Endothelial cell of umbilical vein (primary cell): ENCODE measurements around the gene SCYGR1. TPM values are rescaled to one million over a fixed set of nuclear protein-coding genes. Genes with fewer than 3 reads are reported as not detected.

ENCODE experiments used
- BruUV-seq: library from RNA; stranded (reverse); fragments of 400-500 nt; replicated peaks from 2 replicates; lab custom pipeline; 2021; lab: Mats Ljungman, UMichigan
- CTCF ChIA-PET: fragments of 300-600, 350-600 bp; sonication (Branson Sonifier 250); formaldehyde crosslinking; loops from one replicate; lab custom pipeline; 2021; ENCODE audit warnings: antibody characterized with exemption, inconsistent platforms; lab: Charles Lee
- POLR2A ChIA-PET: fragments of 300-600, 350-600 bp; sonication (Branson Sonifier 250); formaldehyde crosslinking; loops from one replicate; lab custom pipeline; 2021; ENCODE audit warnings: antibody characterized with exemption, inconsistent platforms; lab: Charles Lee
- DNase-seq: peaks from one replicate; pipeline ENCODE4 v3.0.0-alpha.2; 2011; ENCODE audit warnings: low read depth, low spot score
- FAIRE-seq: peaks from 2 replicates; lab custom pipeline; 2011; peaks lifted over from hg19 to GRCh38; lab: Jason Lieb, UNC
- H2AFZ ChIP-seq: 2 replicates; pipeline ENCODE4 v1.6.0; 2012; ENCODE audit warnings: low read depth, low read length, control low read depth, inconsistent platforms
- H3K27ac ChIP-seq: 2 replicates; pipeline ENCODE4 v1.5.1; 2011; ENCODE audit warnings: low read depth, mild to moderate bottlenecking, control low read depth, low read length, moderate library complexity; ENCODE audit not compliant: insufficient read depth
- H3K27me3 ChIP-seq, 2 experiments: 2 replicates each; pipeline versions ENCODE4 v1.6.0 to v1.6.1; 2011; ENCODE audit warnings: low read length in 2 of 2, mixed read lengths in 1 of 2; ENCODE audit not compliant: control insufficient read depth in 2 of 2, insufficient read depth in 2 of 2
- H3K36me3 ChIP-seq, 2 experiments: 2 replicates in 1 of 2; 3 replicates in 1 of 2; pipeline ENCODE4 v1.5.1; 2011; ENCODE audit warnings: low read length in 2 of 2, mild to moderate bottlenecking in 1 of 2, moderate library complexity in 1 of 2; ENCODE audit not compliant: control insufficient read depth in 2 of 2, insufficient read depth in 2 of 2; ENCODE audit errors: extremely low read depth in 1 of 2
- H3K4me1 ChIP-seq: 3 replicates; pipeline ENCODE4 v1.5.1; 2011; ENCODE audit warnings: mild to moderate bottlenecking, low read length; ENCODE audit not compliant: control insufficient read depth, insufficient read depth; ENCODE audit errors: extremely low read depth
- H3K4me2 ChIP-seq: 2 replicates; pipeline ENCODE4 v1.6.1; 2011; ENCODE audit warnings: low read length, control low read depth, mixed read lengths; ENCODE audit not compliant: insufficient read depth
- H3K4me3 ChIP-seq, 3 experiments: fragments of 200-600 bp in 1 of 3; sonication (generic), shearing (Covaris generic) in 1 of 3; replicated peaks in 1 of 3; 2 replicates each; pipeline ENCODE4 v1.5.1; 2011 to 2016; ENCODE audit warnings: control low read depth in 3 of 3, low read length in 3 of 3, mild to moderate bottlenecking in 2 of 3, inconsistent platforms in 1 of 3, low read depth in 1 of 3, moderate library complexity in 1 of 3; ENCODE audit not compliant: insufficient read depth in 1 of 3
- H3K79me2 ChIP-seq: 2 replicates; pipeline ENCODE4 v1.6.0; 2012; ENCODE audit warnings: low read length, inconsistent platforms; ENCODE audit not compliant: control insufficient read depth, insufficient read depth
- H3K9ac ChIP-seq: replicated peaks from 2 replicates; pipeline ENCODE3; 2011; ENCODE audit warnings: low read length, control low read depth; ENCODE audit not compliant: insufficient read depth; ENCODE audit errors: extremely low read depth
- H3K9me1 ChIP-seq: replicated peaks from 3 replicates; pipeline ENCODE4 v1.6.0; 2011; ENCODE audit warnings: mild to moderate bottlenecking, low read length; ENCODE audit not compliant: control insufficient read depth, insufficient read depth; ENCODE audit errors: extremely low read depth
- H3K9me3 ChIP-seq: replicated peaks from 2 replicates; pipeline ENCODE4 v1.5.1; 2012; ENCODE audit warnings: low read length, inconsistent platforms; ENCODE audit not compliant: control insufficient read depth, insufficient read depth
- H4K20me1 ChIP-seq: replicated peaks from 2 replicates; pipeline ENCODE3; 2011; ENCODE audit warnings: mild to moderate bottlenecking, low read length; ENCODE audit not compliant: control insufficient read depth, insufficient read depth; ENCODE audit errors: extremely low read depth
- CTCF ChIP-seq, 2 donors: IDR thresholded peaks; 1 replicate in 1 of 2; 2 replicates in 1 of 2; pipeline ENCODE4 v1.5.1; 2011; ENCODE audit warnings: low read length in 2 of 2, mild to moderate bottlenecking in 2 of 2, moderate library complexity in 2 of 2, control low read depth in 1 of 2, inconsistent platforms in 1 of 2, low read depth in 1 of 2; ENCODE audit not compliant: insufficient read depth in 1 of 2; ENCODE audit errors: extremely low read depth in 1 of 2
- EZH2 ChIP-seq: IDR thresholded peaks from 2 replicates; pipeline ENCODE4 v1.6.1; 2012; ENCODE audit warnings: borderline replicate concordance, low read depth, mild to moderate bottlenecking, moderate library complexity, low read length, inconsistent platforms; ENCODE audit not compliant: severe bottlenecking
- FOS ChIP-seq: IDR thresholded peaks from 2 replicates; pipeline ENCODE4 v1.6.1; 2011; ENCODE audit warnings: mild to moderate bottlenecking, low read length, moderate library complexity, borderline replicate concordance; ENCODE audit not compliant: insufficient read depth
- JUN ChIP-seq: IDR thresholded peaks from 2 replicates; pipeline ENCODE4 v1.6.1; 2011; ENCODE audit warnings: borderline replicate concordance, low read depth; ENCODE audit not compliant: insufficient read length, insufficient read depth
- MAX ChIP-seq: IDR thresholded peaks from 2 replicates; pipeline ENCODE4 v1.6.1; 2011; ENCODE audit not compliant: insufficient read depth, insufficient read length
- MYC ChIP-seq: IDR thresholded peaks from one replicate; pipeline ENCODE4 v1.6.1; 2011; ENCODE audit warnings: mild to moderate bottlenecking, low read depth, low read length
- POLR2A ChIP-seq: IDR thresholded peaks from 2 replicates; pipeline ENCODE4 v1.6.1; 2012; ENCODE audit warnings: low read depth, mild to moderate bottlenecking, control low read depth, low read length
- POLR2AphosphoS5 ChIP-seq: IDR thresholded peaks from 2 replicates; pipeline ENCODE4 v1.6.1; 2012; ENCODE audit warnings: low read depth, mild to moderate bottlenecking, control low read depth, low read length, moderate library complexity; ENCODE audit not compliant: insufficient read depth
- dilution Hi-C: fragments of 300-500 bp; cut with MboI; formaldehyde crosslinking; loops from one replicate; pipeline ENCODE4 v1.15.0; 2019; ENCODE audit warnings: low sequenced_read_pairs; ENCODE audit not compliant: extremely low pct_ligation_motif_present
- intact Hi-C: fragments of 100-400 bp; cut with micrococcal nuclease; formaldehyde crosslinking; loops from one replicate; pipeline ENCODE4 v1.10.0; 2022
- polyA plus RNA-seq, 4 experiments: library from polyadenylated mRNA; depleted of rRNA in 3 of 4; stranded (reverse) in 3 of 4; unstranded in 1 of 4; fragments of >200 nt; gene quantifications; 2 replicates each; pipeline versions ENCODE4 v1.2.1 to v1.2.3, GENCODE V29; 2011 to 2012; ENCODE audit warnings: missing spikeins in 1 of 4
- total RNA-seq: library from RNA; stranded (reverse); gene quantifications from 2 replicates; pipeline ENCODE4 v1.2.3, GENCODE V29; 2021

The SCYGR1 gene
- total and polyA plus RNA-seq, 2 donors (not counting 3 experiments of a cell fraction or from before 2014, with no cell fraction given) = not detected

GRCh38 chr2:227411320-227411989 lies 23.7 kb upstream of the SCYGR1 start:
- Histone ChIP-seq H3K4me1 (peaks cover 14% of the 10 kb centered on the region), H3K4me3 (no peak overlapping the region), H2AFZ (no peak overlapping the region), H4K20me1 (no peaks in the 10 kb centered on the region), H3K4me2 (no peak overlapping the region), H3K27me3 (no peaks in the 10 kb centered on the region), H3K9ac (no peak overlapping the region), H3K79me2 (no peaks in the 10 kb centered on the region), H3K36me3 (no peaks in the 10 kb centered on the region), H3K9me3 (no peaks in the 10 kb centered on the region), H3K9me1 (no peaks in the 10 kb centered on the region), H3K27ac (no peak overlapping the region)
- no TSS peak for BruUV-seq
- DNase-seq = no peak
- ChIA-PET CTCF (no interaction called here), POLR2A (no interaction called here)
- dilution Hi-C loops = no loop called here
- TF ChIP-seq EZH2 = no peak
- no peak for TF ChIP-seq CTCF (IDR thresholded peaks at IDR 0.05; ENCODE audit: extremely low read depth in 1 of 2, insufficient read depth in 1 of 2, low read depth in 1 of 2, low read length in 2 of 2)
- no peak for TF ChIP-seq MAX
- no peak for TF ChIP-seq POLR2AphosphoS5
- TF ChIP-seq JUN = no peak
- TF ChIP-seq POLR2A = no peak
- no peak for TF ChIP-seq MYC
- TF ChIP-seq FOS = no peak
- FAIRE-seq = no peak
- intact Hi-C loops = no loop called here
